Endodermal cell (in vitro differentiated cells): ENCODE results near the gene CYP27C1. TPM values are rescaled to one million over a fixed set of nuclear protein-coding genes. Genes with fewer than 3 reads are reported as not detected.

Source experiments
- DNase-seq: peaks from one replicate; pipeline ENCODE4 v3.0.0-alpha.2; 2017
- H3K27ac ChIP-seq: 2 replicates; pipeline ENCODE4 v1.5.1; 2013; ENCODE audit warnings: mild to moderate bottlenecking, low read depth, low read length, moderate library complexity
- H3K27me3 ChIP-seq: 2 replicates; pipeline ENCODE4 v1.6.1; 2013; ENCODE audit warnings: mild to moderate bottlenecking, low read length, moderate library complexity; ENCODE audit not compliant: insufficient read depth, control insufficient read depth, poor library complexity, severe bottlenecking
- H3K36me3 ChIP-seq: 2 replicates; pipeline ENCODE4 v1.7.0; 2013; ENCODE audit warnings: mild to moderate bottlenecking, low read length, moderate library complexity; ENCODE audit not compliant: control insufficient read depth, insufficient read depth
- H3K4me1 ChIP-seq: one replicate; pipeline ENCODE4 v1.7.0; 2013; ENCODE audit warnings: low read length; ENCODE audit not compliant: control insufficient read depth, insufficient read depth
- H3K4me3 ChIP-seq: 2 replicates; pipeline ENCODE4 v1.5.1; 2013; ENCODE audit warnings: mild to moderate bottlenecking, low read length, moderate library complexity
- H3K9ac ChIP-seq: 2 replicates; pipeline ENCODE4 v1.6.1; 2013; ENCODE audit warnings: mild to moderate bottlenecking, low read length, moderate library complexity; ENCODE audit not compliant: poor library complexity, severe bottlenecking; ENCODE audit errors: extremely low read depth
- H3K9me3 ChIP-seq: 2 replicates; pipeline ENCODE4 v1.6.1; 2013; ENCODE audit warnings: mild to moderate bottlenecking, low read length, moderate library complexity; ENCODE audit not compliant: control insufficient read depth
- H3K27ac Mint-ChIP-seq: 2 replicates; pipeline ENCODE4 v1.8.0; 2020; ENCODE audit warnings: mixed read lengths
- H3K27me3 Mint-ChIP-seq: 2 replicates; pipeline ENCODE4 v1.8.0; 2021; ENCODE audit warnings: mild to moderate bottlenecking, mixed read lengths; ENCODE audit not compliant: insufficient read depth
- H3K36me3 Mint-ChIP-seq: 2 replicates; pipeline ENCODE4 v1.8.0; 2020; ENCODE audit warnings: low read depth, mixed read lengths
- H3K4me1 Mint-ChIP-seq: 2 replicates; pipeline ENCODE4 v1.8.0; 2020; ENCODE audit warnings: mixed read lengths
- H3K4me3 Mint-ChIP-seq: 2 replicates; pipeline ENCODE4 v1.8.0; 2020; ENCODE audit warnings: mild to moderate bottlenecking, moderate library complexity, mixed read lengths
- H3K9me3 Mint-ChIP-seq: 2 replicates; pipeline ENCODE4 v1.8.0; 2020; ENCODE audit warnings: mild to moderate bottlenecking, mixed read lengths
- WGBS, 2 experiments: methylation state at CpG; one replicate each; pipeline versions ENCODE4 v1.1.5 to v1.1.7; 2013; ENCODE audit warnings: missing lambda C conversion rate in 2 of 2, mixed read lengths in 1 of 2; ENCODE audit not compliant: insufficient coverage in 1 of 2, insufficient read length in 1 of 2; 5-methylcytosine and 5-hydroxymethylcytosine counted together
- total RNA-seq, 2 donors: library from RNA; stranded (reverse); fragmentation: NEBNext Ultra II Directional in 1 of 2; extraction: Animal tissue kit (Norgen Biotek cat#: 25700) in 1 of 2; gene quantifications; 2 replicates in 1 of 2; 3 replicates in 1 of 2; pipeline ENCODE4 v1.2.1, GENCODE V29; 2021
- TF ChIP-seq, protein P1 (sequence below): fragments of 200-600 bp; sonication (generic); conservative IDR thresholded peaks from 2 replicates; pipeline ENCODE4 v1.5.0; 2021; ENCODE audit warnings: antibody characterized with exemption, mild to moderate bottlenecking

CYP27C1 gene
- total RNA-seq, 2 donors from 2014 or later, result 4.4 to 4.9 TPM

DNA sequence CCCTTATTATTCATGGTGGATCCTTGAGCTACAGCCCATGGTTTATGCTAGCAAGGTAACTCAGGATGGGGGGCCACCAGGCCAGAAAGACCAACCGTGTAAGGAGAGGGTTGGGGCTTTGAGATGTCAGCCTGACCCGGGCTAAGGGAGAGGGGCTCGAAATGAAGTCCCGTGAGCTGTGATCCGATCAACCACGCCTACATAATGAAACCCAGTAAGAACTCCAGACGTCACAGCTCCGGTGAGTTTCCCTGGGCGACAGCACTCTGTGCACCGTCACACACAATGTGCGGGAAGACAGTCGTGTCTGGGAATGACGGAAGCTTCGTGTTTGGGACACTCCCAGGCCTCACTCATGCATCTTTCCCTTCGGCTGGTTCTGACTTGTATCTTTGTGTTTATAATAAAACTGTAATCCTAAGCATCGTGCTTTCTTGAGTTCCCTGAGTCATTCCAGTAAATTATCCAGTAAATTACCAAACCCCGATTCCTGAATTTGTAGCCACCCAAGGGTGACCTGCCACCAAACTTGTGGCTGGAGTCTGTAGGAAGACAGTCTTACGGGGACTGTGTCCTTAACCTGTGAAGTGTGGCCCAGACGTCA lies 44.2 kb downstream of the CYP27C1 start:
- TF ChIP-seq, protein P1, sequence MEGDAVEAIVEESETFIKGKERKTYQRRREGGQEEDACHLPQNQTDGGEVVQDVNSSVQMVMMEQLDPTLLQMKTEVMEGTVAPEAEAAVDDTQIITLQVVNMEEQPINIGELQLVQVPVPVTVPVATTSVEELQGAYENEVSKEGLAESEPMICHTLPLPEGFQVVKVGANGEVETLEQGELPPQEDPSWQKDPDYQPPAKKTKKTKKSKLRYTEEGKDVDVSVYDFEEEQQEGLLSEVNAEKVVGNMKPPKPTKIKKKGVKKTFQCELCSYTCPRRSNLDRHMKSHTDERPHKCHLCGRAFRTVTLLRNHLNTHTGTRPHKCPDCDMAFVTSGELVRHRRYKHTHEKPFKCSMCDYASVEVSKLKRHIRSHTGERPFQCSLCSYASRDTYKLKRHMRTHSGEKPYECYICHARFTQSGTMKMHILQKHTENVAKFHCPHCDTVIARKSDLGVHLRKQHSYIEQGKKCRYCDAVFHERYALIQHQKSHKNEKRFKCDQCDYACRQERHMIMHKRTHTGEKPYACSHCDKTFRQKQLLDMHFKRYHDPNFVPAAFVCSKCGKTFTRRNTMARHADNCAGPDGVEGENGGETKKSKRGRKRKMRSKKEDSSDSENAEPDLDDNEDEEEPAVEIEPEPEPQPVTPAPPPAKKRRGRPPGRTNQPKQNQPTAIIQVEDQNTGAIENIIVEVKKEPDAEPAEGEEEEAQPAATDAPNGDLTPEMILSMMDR, result no peak
- Histone ChIP-seq H3K4me1 (no peaks in the 10 kb centered on the region), H3K27ac (no peak overlapping the region), H3K36me3 (no peaks in the 10 kb centered on the region), H3K9me3 (peaks cover 8% of the 10 kb centered on the region), H3K4me3 (no peak overlapping the region), H3K9ac (no peak overlapping the region), H3K27me3 (no peaks in the 10 kb centered on the region)
- DNase-seq, result peak; percentile 44
- 94% methylated on average over 11 to 19 of the region's 19 CpGs for WGBS, 2 experiments
- no peaks in the 10 kb centered on the region for H3K27me3 Mint-ChIP-seq
- no peak overlapping the region for H3K27ac Mint-ChIP-seq
- peaks cover 18% of the 10 kb centered on the region for H3K9me3 Mint-ChIP-seq
- no peaks in the 10 kb centered on the region for H3K36me3 Mint-ChIP-seq
- no peaks in the 10 kb centered on the region for H3K4me1 Mint-ChIP-seq
- H3K4me3 Mint-ChIP-seq, result no peak overlapping the region

DNA sequence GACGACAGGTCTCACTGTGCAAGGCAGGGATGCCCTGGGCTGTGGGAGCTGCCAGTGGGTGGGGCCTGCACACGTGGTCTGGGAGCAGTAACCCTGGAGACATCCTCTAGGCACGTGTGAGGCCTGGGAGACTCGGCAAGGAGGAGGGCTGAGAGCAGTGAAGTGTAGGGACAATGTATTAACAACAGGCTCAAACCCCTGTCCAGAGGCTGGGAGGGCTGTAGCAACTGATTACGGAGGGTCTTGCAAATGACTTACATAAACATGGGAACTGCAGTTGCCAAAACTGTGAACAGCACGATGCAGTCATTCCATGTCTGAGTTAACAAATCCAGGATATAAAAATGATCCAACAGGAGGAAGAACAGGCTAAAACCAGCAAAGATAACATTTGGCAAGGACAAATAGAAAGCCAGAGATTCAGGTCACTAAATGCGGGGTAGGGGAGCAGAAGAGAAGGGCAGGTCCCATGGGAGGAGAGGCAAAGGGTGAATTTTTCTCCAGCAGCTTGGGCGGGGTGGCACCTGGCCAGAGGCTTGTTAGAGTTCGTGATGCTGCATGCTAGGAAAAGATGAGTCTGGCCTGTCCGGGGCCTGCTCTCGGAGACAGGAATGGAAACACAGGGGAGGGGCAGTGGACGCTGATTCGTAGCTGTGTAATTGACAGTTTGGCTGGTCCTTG lies 44.9 kb downstream of the CYP27C1 start:
- Histone ChIP-seq H3K9me3 (peaks cover 8% of the 10 kb centered on the region), H3K4me3 (no peak overlapping the region), H3K9ac (no peak overlapping the region), H3K36me3 (no peaks in the 10 kb centered on the region), H3K27me3 (no peaks in the 10 kb centered on the region), H3K27ac (no peak overlapping the region), H3K4me1 (no peaks in the 10 kb centered on the region)
- WGBS, 2 experiments, result 84 to 85% methylated on average over 12 to 13 of the region's 13 CpGs
- no peaks in the 10 kb centered on the region for H3K36me3 Mint-ChIP-seq
- peak; percentile 33 for DNase-seq
- H3K27me3 Mint-ChIP-seq, result no peaks in the 10 kb centered on the region
- H3K4me3 Mint-ChIP-seq, result no peak overlapping the region
- H3K4me1 Mint-ChIP-seq, result no peaks in the 10 kb centered on the region
- no peak overlapping the region for H3K27ac Mint-ChIP-seq
- peaks cover 13% of the 10 kb centered on the region for H3K9me3 Mint-ChIP-seq
- TF ChIP-seq, protein P1, result no peak

DNA sequence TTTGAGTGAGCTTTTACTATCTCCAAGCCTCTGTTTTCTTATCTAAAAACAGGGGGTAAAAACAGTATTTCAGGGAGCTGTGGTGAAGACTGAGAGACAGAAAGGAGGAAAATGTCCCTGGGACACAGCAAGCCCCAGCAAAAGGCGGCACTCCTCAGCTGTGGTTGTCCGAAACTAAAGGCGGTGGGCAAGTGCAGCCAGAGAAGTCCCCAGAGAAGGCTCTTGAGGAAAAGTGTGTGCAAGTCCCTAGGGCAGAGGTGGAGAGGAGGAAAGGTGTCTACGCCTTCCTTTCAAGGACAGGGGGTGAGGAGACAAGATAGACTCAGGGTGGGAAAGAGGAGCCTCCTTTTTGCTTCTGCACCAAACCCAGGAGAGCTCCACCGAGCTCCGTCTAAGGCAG lies 45.5 kb downstream of the CYP27C1 start:
- WGBS, 2 experiments, result 87 to 91% methylated on average over 5 to 6 of the region's 6 CpGs
- TF ChIP-seq, protein P1, result no peak
- Mint-ChIP-seq H3K36me3 (no peaks in the 10 kb centered on the region), H3K4me1 (peaks cover 4% of the 10 kb centered on the region), H3K27ac (no peak overlapping the region), H3K9me3 (peaks cover 8% of the 10 kb centered on the region), H3K4me3 (no peak overlapping the region), H3K27me3 (no peaks in the 10 kb centered on the region)
- peaks cover 8% of the 10 kb centered on the region for H3K9me3 ChIP-seq
- no peak overlapping the region for H3K27ac ChIP-seq
- H3K4me3 ChIP-seq, result no peak overlapping the region
- H3K36me3 ChIP-seq, result no peaks in the 10 kb centered on the region
- H3K27me3 ChIP-seq, result no peaks in the 10 kb centered on the region
- H3K9ac ChIP-seq, result no peak overlapping the region
- DNase-seq, result no peak
- H3K4me1 ChIP-seq, result no peaks in the 10 kb centered on the region
